Glomerular endothelial cell (primary cell): ENCODE results near the gene ADAM22. TPM values are rescaled to one million over a fixed set of nuclear protein-coding genes. Genes with fewer than 3 reads are reported as not detected.

Source experiments
- DNase-seq: peaks from one replicate; pipeline ENCODE4 v3.0.0-alpha.2; 2011; ENCODE audit warnings: low read depth, low spot score; ENCODE audit errors: extremely low read depth
- total RNA-seq: library from RNA; depleted of rRNA; stranded (reverse); fragments of >200 nt; gene quantifications from 2 replicates; pipeline ENCODE4 v1.2.3, GENCODE V29; 2015

The ADAM22 gene
- total RNA-seq, 1 donor from 2014 or later = 1.1 TPM

- peak; percentile 23 for DNase-seq
Observed at GRCh38 chr7:88104732-88105131, 170.7 kb downstream of the ADAM22 start.

- no peak for DNase-seq
Observed at GRCh38 chr7:88105231-88105630, 171.2 kb downstream of the ADAM22 start.

GRCh38 chr7:88106434-88106833, 172.4 kb downstream of the ADAM22 start:
- no peak for DNase-seq

GRCh38 chr7:88109612-88110011, 175.6 kb downstream of the ADAM22 start:
- no peak for DNase-seq

DNA sequence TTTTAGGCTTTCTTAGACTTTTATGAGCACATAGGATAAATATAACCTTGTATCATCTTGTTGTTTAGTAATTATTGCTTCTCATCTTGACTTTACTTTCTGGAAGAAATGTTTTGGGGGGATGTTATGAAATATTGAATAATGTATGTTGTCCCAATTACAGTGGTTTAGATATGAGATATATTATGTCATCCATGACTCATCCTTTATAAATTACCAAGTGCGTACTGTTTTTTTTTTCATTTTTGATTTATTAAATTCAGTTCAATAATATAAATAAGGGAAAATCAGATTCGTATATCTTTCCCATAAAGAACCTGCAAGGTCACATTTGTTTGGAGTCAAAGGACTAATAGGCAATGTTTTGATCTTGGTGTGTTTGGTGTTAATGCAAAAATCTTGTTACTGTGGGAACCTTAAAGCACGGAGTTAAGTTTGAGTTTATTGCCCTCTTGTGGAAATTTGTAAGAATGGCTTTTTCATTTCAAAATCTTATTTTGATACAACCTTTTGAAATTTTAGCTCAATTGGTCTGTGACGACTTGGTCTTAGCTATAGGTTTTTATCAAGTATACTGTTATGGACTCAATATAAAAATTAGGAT, 177.2 kb downstream of the ADAM22 start:
- peak; percentile 54 for DNase-seq

DNA sequence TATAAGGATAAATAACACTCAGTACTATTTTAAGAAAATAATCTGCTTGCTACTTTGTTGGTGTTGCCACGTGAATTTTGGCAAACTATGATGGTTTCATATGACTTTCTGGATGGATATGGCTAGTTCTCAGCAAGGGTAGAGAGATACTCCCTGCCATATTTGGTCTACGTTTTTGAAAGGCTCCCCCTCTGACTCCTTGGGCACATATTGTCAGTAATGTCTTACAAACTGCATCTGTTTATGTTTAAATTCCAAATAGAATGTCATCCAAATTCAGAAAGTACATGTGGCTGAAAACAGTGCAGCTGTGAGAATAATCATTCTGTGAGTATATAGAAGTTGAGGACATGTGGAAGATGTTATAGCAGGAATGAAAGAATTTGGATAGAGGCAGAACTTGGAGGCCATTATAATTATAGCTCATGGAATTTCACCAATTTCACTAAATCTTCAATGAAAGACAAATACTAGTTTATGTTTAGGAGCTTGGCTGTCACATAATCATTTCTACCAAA, 178.0 kb downstream of the ADAM22 start:
- no peak for DNase-seq

DNA sequence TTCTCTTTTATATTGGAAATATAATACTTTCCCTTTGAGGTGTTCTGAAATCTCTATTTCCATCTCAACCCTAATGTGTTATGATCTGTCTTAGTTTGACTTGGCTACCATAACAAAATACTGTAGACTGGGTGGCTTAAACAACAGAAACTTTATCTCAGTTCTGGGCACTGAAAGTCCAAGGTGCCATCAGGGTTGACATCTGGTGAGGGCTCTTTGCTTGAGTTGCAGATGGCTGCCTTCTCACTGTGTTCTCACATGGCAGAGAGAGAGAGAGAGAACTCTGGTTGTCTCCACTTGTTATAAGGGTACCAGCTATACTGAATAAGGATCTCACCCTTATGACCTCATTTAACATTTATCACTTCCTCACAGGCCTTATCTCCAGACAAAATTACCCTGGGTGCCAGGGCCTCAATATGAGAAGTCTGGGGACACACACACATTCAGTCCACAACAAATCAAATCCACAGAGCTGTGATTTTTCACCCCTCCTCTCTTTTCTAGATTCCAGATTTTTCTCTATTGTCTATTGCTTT, 181.3 kb downstream of the ADAM22 start:
- no peak for DNase-seq

DNA sequence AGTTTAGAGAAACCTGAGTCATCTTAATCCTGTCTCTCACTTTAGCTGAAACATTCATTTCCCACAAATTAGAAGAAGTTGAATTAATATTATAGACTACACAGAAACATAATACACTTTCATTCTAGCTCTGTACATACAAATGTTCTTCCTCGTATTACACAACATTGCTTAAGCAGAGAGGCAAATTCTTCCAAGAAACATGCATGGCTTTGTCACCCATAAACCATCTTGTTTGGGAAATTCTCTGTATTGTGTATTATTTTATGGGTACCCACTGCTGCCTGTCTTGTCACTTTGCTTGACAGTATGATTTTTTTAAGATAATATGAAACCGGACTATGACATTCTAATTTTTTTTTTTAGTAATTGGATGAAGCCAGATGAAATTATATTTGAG, 181.8 kb downstream of the ADAM22 start:
- DNase-seq = no peak

DNA sequence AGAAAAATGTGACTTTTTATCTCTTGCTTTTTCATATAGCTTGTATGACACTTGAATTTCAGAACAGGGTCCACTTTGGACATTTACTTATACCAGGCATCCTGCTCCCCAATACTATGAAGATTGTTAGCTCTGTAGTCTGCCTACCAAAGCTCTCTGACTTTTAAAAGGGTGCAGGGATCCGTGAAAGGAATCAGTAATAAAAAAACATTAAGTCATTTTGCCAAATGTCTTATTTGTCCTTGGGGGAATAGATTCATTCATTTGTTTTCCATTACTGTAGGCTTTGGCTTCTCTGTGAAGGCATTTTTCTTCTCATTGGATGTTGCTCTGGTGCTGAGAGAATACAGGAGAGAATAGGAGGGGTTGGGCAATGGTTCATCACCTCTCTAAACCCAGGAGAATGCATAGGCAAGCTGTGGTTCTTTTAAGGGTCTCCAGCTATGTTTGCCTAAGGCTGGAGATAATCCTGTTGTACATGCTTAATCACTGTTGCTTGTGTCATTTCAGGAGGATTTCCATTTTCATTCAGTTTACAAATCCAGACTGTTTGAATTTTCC, 182.3 kb downstream of the ADAM22 start:
- DNase-seq = no peak

DNA sequence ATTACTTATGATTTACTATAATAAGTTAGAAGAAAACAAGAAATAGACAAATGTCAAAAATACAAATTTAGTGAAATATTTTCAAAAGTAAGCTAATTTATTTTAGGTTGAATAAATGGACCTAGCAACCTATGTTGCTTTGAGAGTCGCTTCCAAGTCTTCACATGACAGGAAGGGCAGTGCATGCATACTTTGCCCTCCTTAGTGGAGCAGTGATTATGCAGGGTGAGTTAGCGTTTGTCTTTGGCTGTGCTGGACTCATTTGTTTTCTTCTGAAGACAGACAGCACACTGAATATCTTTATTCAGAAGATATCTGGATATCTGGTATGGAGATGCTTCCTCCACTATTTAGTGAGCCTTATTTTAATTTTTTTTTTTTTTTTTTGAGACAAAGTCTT, 183.3 kb downstream of the ADAM22 start:
- no peak for DNase-seq

DNA sequence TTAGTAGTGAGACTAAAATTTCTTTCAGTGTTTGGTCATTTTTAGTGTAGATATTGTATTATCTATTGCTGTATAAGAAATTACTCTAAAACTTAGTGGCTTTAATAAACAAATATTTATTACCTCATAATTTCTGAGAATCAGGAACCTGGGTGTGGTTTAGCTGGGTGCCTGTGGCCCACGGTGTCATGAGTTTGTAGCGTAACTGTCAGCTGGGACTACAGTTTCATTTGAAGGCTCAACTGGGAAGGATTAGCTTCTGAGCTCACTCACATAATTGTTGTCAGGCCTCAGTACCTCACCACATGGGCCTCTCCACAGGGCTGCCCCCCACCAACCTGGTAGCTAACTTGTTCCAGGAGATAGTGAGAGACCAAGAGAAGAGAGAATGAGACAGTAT, 187.3 kb downstream of the ADAM22 start:
- no peak for DNase-seq

DNA sequence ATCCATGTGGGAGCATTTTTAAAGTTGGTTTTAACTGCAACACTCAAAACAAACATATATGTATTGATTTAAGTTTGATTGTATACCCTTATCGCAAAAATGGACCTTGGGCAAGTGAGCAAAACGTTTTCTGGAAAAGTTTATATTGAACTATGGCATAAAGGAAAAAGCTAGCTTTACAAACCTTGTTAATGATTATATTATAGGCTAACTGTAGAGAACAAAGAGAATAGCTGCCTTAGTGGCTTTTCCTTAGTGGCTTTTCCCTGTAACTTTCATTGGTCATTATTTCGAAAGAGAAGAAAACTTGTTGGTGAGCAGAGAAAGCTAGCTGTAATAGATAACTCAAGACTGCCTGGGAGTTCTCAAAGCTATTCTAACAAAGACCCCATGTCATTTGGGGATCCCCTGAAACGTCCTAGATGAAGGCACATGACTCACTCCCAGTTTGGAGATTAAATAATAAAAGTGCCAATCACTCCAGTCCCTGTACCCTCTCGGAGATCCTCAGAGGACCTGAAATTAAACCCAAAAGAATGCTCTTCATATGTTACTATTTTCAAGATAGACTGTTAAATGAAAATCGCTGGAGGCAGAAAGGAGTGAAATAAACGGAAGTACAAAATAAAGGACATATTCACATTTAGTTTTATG, 193.7 kb downstream of the ADAM22 start:
- DNase-seq = no peak

GRCh38 chr7:88132725-88133124, 198.7 kb downstream of the ADAM22 start:
- DNase-seq = no peak

GRCh38 chr7:88140947-88141346, 206.9 kb downstream of the ADAM22 start:
- DNase-seq = no peak

- no peak for DNase-seq
Observed at GRCh38 chr7:88141479-88141878, 207.4 kb downstream of the ADAM22 start.

DNA sequence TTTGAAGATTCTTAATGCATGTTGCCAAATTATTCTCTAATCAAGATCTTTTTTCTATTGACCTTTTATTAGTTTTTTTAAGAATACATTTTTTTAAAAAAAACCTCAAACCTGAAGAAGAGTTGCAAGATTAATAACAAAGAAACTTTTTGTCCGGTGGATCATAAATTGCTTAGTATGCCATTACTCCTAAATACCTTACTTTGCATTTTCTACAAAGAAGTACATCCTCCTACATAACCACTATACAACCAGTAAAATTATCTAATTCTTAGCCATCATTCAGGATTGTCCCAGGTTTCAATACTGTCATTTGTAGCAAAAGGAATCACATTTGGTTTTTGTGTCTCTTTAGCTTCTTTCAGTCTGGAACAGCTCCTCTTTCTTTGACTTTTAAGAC, 207.9 kb downstream of the ADAM22 start:
- no peak for DNase-seq

DNA sequence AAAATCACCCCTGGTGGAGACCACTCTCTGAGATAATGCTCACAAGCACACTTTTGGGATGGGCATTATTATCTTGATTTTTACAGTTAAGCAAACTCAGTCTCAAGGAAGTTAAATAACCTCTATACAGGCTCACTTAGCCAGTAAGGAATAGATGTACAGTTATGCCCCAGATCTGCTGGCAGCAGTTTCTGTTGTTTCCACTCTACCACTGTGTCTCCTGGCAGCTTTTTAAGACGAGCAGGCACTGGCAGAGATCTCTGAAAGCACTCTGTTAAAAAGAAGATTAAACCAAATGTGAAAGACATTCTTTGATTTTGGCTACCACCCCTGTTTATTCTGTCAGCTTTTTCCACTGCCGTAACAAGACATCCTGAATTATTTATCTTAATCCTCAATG, 212.6 kb downstream of the ADAM22 start:
- no peak for DNase-seq

DNA sequence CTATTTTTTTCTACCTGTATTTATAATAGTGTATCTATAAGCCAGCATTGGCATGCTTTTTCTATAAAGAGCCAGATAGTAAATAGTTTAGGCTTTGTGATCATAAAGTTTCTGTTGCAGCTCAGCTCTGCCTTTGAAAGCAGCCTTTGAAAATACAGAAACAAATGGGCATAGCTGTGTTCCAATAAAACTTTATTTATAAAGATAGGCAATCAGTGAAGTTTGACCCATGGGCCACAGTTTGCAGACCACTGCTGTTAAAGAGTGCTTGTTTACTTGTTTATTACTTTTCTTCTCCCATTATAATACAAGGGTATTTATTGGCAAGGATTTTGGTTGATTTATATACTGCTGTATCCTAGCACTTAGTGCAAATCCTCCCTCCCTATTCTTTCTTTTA, 213.3 kb downstream of the ADAM22 start:
- no peak for DNase-seq

GRCh38 chr7:88147949-88148348, 213.9 kb downstream of the ADAM22 start:
- no peak for DNase-seq

- no peak for DNase-seq
Observed at GRCh38 chr7:88150033-88150432, 216.0 kb downstream of the ADAM22 start.

- DNase-seq = no peak
Observed at GRCh38 chr7:88151119-88151790, 217.2 kb downstream of the ADAM22 start.
